ENCODE results near the gene BCO1.
A peak's percentile ranks its signal among the peaks of the same experiment; 100 is the strongest.

The BCO1 gene

GRCh38 chr16:81277541-81278080 is 39.1 kb downstream of the BCO1 start:
- DNase-seq (ENCODE audit: low read depth) = no peak
- TF ChIP-seq CTCF (IDR thresholded peaks at IDR 0.05; ENCODE audit: low read depth, low read length) (no peak), MAX (IDR thresholded peaks at IDR 0.05; ENCODE audit: low read depth, low read length) (no peak), MYC (IDR thresholded peaks at IDR 0.05; ENCODE audit: low read depth, low read length) (no peak), POLR2A (IDR thresholded peaks at IDR 0.05; ENCODE audit: extremely low read depth, insufficient read length) (no peak)
- no peak overlapping the region for H3K4me3 ChIP-seq (ENCODE audit: low read depth, low read length)

- DNase-seq (ENCODE audit: low read depth) = no peak
- H3K4me3 ChIP-seq (ENCODE audit: low read depth, low read length) = no peak overlapping the region
- no peak for TF ChIP-seq CTCF (IDR thresholded peaks at IDR 0.05; ENCODE audit: low read depth, low read length)
- no peak for TF ChIP-seq MYC (IDR thresholded peaks at IDR 0.05; ENCODE audit: low read depth, low read length)
- TF ChIP-seq MAX (IDR thresholded peaks at IDR 0.05; ENCODE audit: low read depth, low read length) = no peak
- TF ChIP-seq POLR2A (IDR thresholded peaks at IDR 0.05; ENCODE audit: extremely low read depth, insufficient read length) = no peak
Measured at GRCh38 chr16:81278526-81278925, 40.0 kb downstream of the BCO1 start.

- peak; percentile 14 for DNase-seq (ENCODE audit: low read depth)
- no peak overlapping the region for H3K4me3 ChIP-seq (ENCODE audit: low read depth, low read length)
- TF ChIP-seq MAX (IDR thresholded peaks at IDR 0.05; ENCODE audit: low read depth, low read length) (no peak), POLR2A (IDR thresholded peaks at IDR 0.05; ENCODE audit: extremely low read depth, insufficient read length) (no peak), MYC (IDR thresholded peaks at IDR 0.05; ENCODE audit: low read depth, low read length) (no peak), CTCF (IDR thresholded peaks at IDR 0.05; ENCODE audit: low read depth, low read length) (no peak)
Measured at GRCh38 chr16:81279392-81279791, 40.9 kb downstream of the BCO1 start.

GRCh38 chr16:81280393-81280792 is 41.9 kb downstream of the BCO1 start:
- no peak overlapping the region for H3K4me3 ChIP-seq (ENCODE audit: low read depth, low read length)
- no peak for TF ChIP-seq MAX (IDR thresholded peaks at IDR 0.05; ENCODE audit: low read depth, low read length)
- no peak for TF ChIP-seq CTCF (IDR thresholded peaks at IDR 0.05; ENCODE audit: low read depth, low read length)
- TF ChIP-seq POLR2A (IDR thresholded peaks at IDR 0.05; ENCODE audit: extremely low read depth, insufficient read length) = no peak
- TF ChIP-seq MYC (IDR thresholded peaks at IDR 0.05; ENCODE audit: low read depth, low read length) = no peak
- DNase-seq (ENCODE audit: low read depth) = no peak

- H3K4me3 ChIP-seq (ENCODE audit: low read depth, low read length) = no peak overlapping the region
- TF ChIP-seq MAX (IDR thresholded peaks at IDR 0.05; ENCODE audit: low read depth, low read length) (no peak), MYC (IDR thresholded peaks at IDR 0.05; ENCODE audit: low read depth, low read length) (no peak), CTCF (IDR thresholded peaks at IDR 0.05; ENCODE audit: low read depth, low read length) (no peak), POLR2A (IDR thresholded peaks at IDR 0.05; ENCODE audit: extremely low read depth, insufficient read length) (no peak)
- no peak for DNase-seq (ENCODE audit: low read depth)
Measured at GRCh38 chr16:81283044-81283443, 44.6 kb downstream of the BCO1 start.
